ENCODE measurements around the gene MCF2L2. TPM values are rescaled to one million over a fixed set of nuclear protein-coding genes. Genes with fewer than 3 reads are reported as not detected.

Gene MCF2L2
- polyA plus RNA-seq, 3 donors from 2014 or later, result 0.06 to 0.21 TPM; not detected in 1

DNA sequence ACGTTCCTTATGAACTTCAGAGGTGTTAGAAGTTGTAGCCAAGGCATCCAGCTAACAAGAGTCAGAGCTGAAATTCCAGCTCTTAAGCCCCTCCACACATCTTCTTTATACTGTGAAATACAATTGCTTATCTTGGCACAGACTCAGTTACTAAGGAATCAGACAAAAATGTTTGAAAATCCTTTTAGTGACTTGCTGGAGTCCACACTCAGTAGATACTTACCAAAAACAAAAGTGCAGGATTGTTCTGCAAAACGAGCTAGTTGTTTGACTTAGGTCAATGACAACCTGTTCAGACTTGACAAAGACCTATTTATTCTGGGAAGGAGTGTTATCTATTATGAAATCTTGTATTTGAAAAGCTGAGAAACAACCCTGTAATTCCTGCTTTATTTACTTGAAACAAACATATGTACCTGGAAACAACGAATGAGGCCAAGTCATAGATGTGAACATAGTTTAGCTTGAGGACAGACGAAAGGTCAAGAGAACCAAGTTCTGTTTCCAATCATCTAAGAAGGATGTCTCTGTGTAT is 136.9 kb downstream of the MCF2L2 start:
- Mint-ChIP-seq H3K9me3 (no peaks in the 10 kb centered on the region), H3K27ac (no peak overlapping the region), H3K36me3 (peaks cover 0 to 3% (median 0%) of the 10 kb centered on the region in 3 donors), H3K4me3 (no peak overlapping the region), H3K4me1 (peaks cover 1 to 7% of the 10 kb centered on the region in 2 donors), H3K27me3 (ENCODE audit: low read depth in 3 of 3) (no peaks in the 10 kb centered on the region)
- DNase-seq, result no peak

DNA sequence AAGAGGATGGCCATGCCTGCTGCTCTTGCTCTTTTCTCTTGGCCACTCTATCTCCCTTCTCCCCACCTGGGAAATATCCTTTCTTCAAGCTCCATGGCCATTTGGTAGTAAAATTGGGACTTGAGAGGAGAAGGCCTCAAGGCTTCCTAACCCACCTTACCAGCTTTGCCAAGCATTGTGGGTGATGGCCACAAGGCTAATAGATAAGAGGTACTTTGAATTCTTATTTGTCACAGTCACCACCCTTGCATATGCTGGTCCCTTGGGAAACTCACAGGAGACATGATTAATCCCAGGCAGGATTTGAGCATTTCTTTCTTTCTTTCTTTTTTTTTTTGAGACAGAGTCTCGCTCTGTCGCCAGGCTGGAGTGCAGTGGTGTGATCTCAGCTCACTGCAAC is 138.2 kb downstream of the MCF2L2 start:
- H3K27ac Mint-ChIP-seq, result no peak overlapping the region

GRCh38 chr3:183288117-183288516 is 140.3 kb downstream of the MCF2L2 start:
- peak overlapping the region in 1 of 6 donors; percentile 97 for H3K27ac Mint-ChIP-seq
- H3K36me3 Mint-ChIP-seq, result no peaks in the 10 kb centered on the region
- no peaks in the 10 kb centered on the region for H3K9me3 Mint-ChIP-seq
- peaks cover 23 to 26% of the 10 kb centered on the region in 2 donors for H3K4me1 Mint-ChIP-seq
- H3K27me3 Mint-ChIP-seq (ENCODE audit: low read depth in 3 of 3), result peaks cover 0 to 4% (median 0%) of the 10 kb centered on the region in 3 donors
- H3K4me3 Mint-ChIP-seq, result no peak overlapping the region
- no peak for DNase-seq

More for the DNA sequence above, 138.2 kb downstream of the MCF2L2 start:
- peaks cover 0 to 4% (median 0%) of the 10 kb centered on the region in 3 donors for H3K27me3 Mint-ChIP-seq (ENCODE audit: low read depth in 3 of 3)
- DNase-seq, result no peak
- H3K4me3 Mint-ChIP-seq, result no peak overlapping the region
- peaks cover 15 to 21% of the 10 kb centered on the region in 2 donors for H3K4me1 Mint-ChIP-seq
- no peaks in the 10 kb centered on the region for H3K9me3 Mint-ChIP-seq
- peaks cover 0 to 3% (median 0%) of the 10 kb centered on the region in 3 donors for H3K36me3 Mint-ChIP-seq

GRCh38 chr3:183287301-183287971 is 141.0 kb downstream of the MCF2L2 start:
- DNase-seq, result no peak
- Mint-ChIP-seq H3K4me1 (peaks cover 23 to 26% of the 10 kb centered on the region in 2 donors), H3K27ac (peak overlapping the region; percentile 95 to 98 (median 97)), H3K36me3 (no peaks in the 10 kb centered on the region), H3K4me3 (peak overlapping the region in 1 of 5 donors; percentile 53), H3K9me3 (no peaks in the 10 kb centered on the region), H3K27me3 (ENCODE audit: low read depth in 3 of 3) (peaks cover 0 to 5% (median 0%) of the 10 kb centered on the region in 3 donors)

DNA sequence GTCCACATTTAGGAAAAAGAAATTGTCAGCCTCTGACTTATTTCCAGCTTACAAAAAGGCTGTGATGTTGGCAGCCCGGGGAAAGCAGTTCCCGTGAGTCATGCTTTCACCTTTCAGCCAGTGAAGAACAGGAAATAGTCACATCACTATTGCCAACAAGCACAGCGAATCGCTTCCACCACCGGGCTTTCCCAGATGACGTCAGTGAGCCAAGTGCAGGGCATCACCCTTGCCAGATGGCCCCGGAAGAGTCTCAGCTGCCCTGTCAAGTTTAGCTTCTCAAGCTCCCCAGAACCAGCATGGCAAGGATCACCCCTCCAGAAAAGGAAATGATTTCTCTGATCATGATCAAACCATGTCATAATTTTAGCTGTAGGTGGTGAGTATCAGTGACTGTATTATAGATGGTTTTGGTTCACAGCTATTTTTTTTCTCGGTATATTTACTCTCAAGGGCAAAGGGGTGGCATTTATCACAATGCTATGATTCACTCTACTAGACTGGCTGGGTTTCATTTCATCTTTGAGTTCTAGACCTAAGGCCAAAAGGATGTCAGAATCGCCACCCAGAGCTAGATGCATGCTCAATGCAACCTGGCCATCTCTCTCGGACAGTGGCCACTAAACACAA is 142.5 kb downstream of the MCF2L2 start:
- H3K36me3 Mint-ChIP-seq, result no peaks in the 10 kb centered on the region
- H3K27ac Mint-ChIP-seq, result peak overlapping the region; percentile 95 to 98 (median 97)
- DNase-seq, result peak; percentile 87 to 91 (median 89)
- no peaks in the 10 kb centered on the region for H3K9me3 Mint-ChIP-seq
- peaks cover 23 to 26% of the 10 kb centered on the region in 2 donors for H3K4me1 Mint-ChIP-seq
- H3K27me3 Mint-ChIP-seq (ENCODE audit: low read depth in 3 of 3), result peaks cover 1 to 5% (median 2%) of the 10 kb centered on the region in 3 donors
- H3K4me3 Mint-ChIP-seq, result peak overlapping the region; percentile 57 to 79 (median 74)

DNA sequence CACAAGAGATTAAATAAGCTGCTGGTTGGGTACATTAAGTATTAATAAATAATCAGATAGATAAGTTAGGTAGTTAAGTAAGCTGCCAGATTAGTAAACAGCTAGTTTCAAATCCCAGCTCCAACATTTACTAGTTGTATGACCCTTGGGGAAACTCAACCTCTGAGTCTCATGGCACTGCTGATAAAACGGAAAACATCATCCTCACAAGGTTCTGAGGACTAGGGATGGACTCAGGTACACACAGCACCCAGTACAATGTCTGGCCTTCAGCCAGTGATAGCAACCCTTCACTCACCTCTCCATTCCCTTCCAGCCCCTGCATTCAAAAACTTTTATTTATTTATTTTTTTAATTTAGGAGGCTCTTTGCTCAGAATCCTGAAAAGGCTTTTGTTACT is 143.1 kb downstream of the MCF2L2 start:
- H3K27me3 Mint-ChIP-seq (ENCODE audit: low read depth in 3 of 3), result peaks cover 2 to 5% (median 3%) of the 10 kb centered on the region in 3 donors
- H3K36me3 Mint-ChIP-seq, result no peaks in the 10 kb centered on the region
- H3K9me3 Mint-ChIP-seq, result no peaks in the 10 kb centered on the region
- peak overlapping the region; percentile 95 to 98 (median 97) for H3K27ac Mint-ChIP-seq
- H3K4me3 Mint-ChIP-seq, result peak overlapping the region; percentile 57 to 79 (median 74)
- H3K4me1 Mint-ChIP-seq, result peaks cover 23 to 26% of the 10 kb centered on the region in 2 donors
- DNase-seq, result no peak

- Mint-ChIP-seq H3K27ac (peak overlapping the region; percentile 95 to 98 (median 97)), H3K4me1 (peaks cover 23 to 26% of the 10 kb centered on the region in 2 donors), H3K4me3 (peak overlapping the region in 1 of 5 donors; percentile 79), H3K36me3 (no peaks in the 10 kb centered on the region), H3K27me3 (ENCODE audit: low read depth in 3 of 3) (peaks cover 2 to 5% (median 3%) of the 10 kb centered on the region in 3 donors), H3K9me3 (no peaks in the 10 kb centered on the region)
- DNase-seq, result no peak
Observed at GRCh38 chr3:183284570-183284969, 143.8 kb downstream of the MCF2L2 start.

- no peaks in the 10 kb centered on the region for H3K9me3 Mint-ChIP-seq
- peaks cover 23 to 26% of the 10 kb centered on the region in 2 donors for H3K4me1 Mint-ChIP-seq
- H3K27me3 Mint-ChIP-seq (ENCODE audit: low read depth in 3 of 3), result peaks cover 2 to 6% (median 3%) of the 10 kb centered on the region in 3 donors
- no peaks in the 10 kb centered on the region for H3K36me3 Mint-ChIP-seq
- DNase-seq, result no peak
- peak overlapping the region in 1 of 5 donors; percentile 29 for H3K4me3 Mint-ChIP-seq
- H3K27ac Mint-ChIP-seq, result peak overlapping the region; percentile 8 to 98 (median 75)
Observed at GRCh38 chr3:183283886-183284285, 144.5 kb downstream of the MCF2L2 start.

GRCh38 chr3:183281126-183281797 is 147.2 kb downstream of the MCF2L2 start:
- DNase-seq, result no peak
- H3K9me3 Mint-ChIP-seq, result no peaks in the 10 kb centered on the region
- H3K27ac Mint-ChIP-seq, result no peak overlapping the region
- peaks cover 2 to 8% (median 3%) of the 10 kb centered on the region in 3 donors for H3K27me3 Mint-ChIP-seq (ENCODE audit: low read depth in 3 of 3)
- H3K4me1 Mint-ChIP-seq, result peaks cover 16 to 18% of the 10 kb centered on the region in 2 donors
- no peaks in the 10 kb centered on the region for H3K36me3 Mint-ChIP-seq
- H3K4me3 Mint-ChIP-seq, result no peak overlapping the region

DNA sequence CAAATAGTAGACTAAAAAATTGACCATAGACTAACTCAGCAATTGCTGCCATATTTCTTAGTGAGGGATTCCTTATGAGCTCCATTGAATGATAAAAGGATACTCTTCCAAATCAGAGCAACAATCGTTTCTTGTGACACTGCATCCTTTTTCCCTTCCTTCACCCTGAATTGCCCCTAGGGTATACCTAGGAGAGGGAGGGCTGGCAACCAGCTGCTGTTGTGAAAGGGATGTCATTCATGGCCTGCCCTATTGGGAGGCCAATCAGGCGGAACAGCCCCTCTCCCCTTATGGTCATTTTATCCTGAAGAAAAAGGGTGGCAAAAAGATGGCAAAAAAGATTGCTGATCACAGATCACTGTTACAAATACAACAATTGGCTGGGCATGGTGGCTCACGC is 149.0 kb downstream of the MCF2L2 start:
- H3K27me3 Mint-ChIP-seq (ENCODE audit: low read depth in 3 of 3), result peaks cover 2 to 4% (median 3%) of the 10 kb centered on the region in 3 donors
- peaks cover 0 to 1% of the 10 kb centered on the region in 2 donors for H3K4me1 Mint-ChIP-seq
- H3K36me3 Mint-ChIP-seq, result no peaks in the 10 kb centered on the region
- no peak for DNase-seq
- no peak overlapping the region for H3K4me3 Mint-ChIP-seq
- H3K27ac Mint-ChIP-seq, result no peak overlapping the region
- H3K9me3 Mint-ChIP-seq, result no peaks in the 10 kb centered on the region

- Mint-ChIP-seq H3K4me1 (no peaks in the 10 kb centered on the region), H3K27ac (no peak overlapping the region), H3K27me3 (ENCODE audit: low read depth in 3 of 3) (peaks cover 2 to 7% (median 4%) of the 10 kb centered on the region in 3 donors), H3K9me3 (no peaks in the 10 kb centered on the region), H3K4me3 (no peak overlapping the region), H3K36me3 (no peaks in the 10 kb centered on the region)
- DNase-seq, result no peak
Observed at GRCh38 chr3:183278479-183279088, 149.8 kb downstream of the MCF2L2 start.

DNA sequence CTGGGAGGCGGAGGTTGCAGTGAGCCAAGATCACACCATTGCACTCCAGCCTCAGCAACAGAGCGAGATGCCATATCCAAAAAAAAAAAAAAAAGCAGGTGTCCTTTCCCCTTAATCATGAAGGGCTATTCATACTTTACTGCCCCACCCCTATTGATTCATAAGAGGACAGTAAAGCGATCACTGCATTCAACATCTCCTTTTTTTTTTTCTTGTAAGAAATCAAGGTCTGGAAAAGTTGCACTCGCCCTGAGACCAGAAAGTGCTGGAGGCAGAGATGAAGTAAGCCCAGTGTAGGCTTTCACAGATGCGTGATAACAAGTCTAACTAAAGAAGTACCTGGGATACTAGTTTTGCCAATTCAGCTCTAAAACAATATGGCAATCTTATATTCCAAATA is 151.2 kb downstream of the MCF2L2 start:
- Mint-ChIP-seq H3K27me3 (ENCODE audit: low read depth in 3 of 3) (peaks cover 2 to 7% (median 3%) of the 10 kb centered on the region in 3 donors), H3K4me3 (no peak overlapping the region), H3K27ac (no peak overlapping the region), H3K9me3 (no peaks in the 10 kb centered on the region), H3K4me1 (no peaks in the 10 kb centered on the region), H3K36me3 (no peaks in the 10 kb centered on the region)
- no peak for DNase-seq

DNA sequence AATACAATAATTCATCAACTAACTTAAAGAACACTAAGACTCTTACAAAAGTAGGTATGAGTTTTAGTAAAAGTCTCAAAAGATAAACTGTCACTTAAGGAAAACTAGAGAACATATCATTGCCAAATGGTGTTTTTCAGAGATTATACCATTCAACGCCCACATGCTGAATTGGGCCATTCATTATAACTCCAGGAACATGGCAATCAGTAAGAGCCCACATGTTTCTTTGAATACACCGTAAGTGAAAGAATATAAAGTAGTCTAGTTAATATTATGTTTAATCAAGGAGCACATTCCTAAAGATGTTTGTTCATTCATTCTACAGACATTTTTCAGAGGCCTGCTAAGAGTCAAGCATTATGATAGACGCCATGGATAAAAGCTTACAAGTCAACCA is 152.5 kb downstream of the MCF2L2 start:
- no peaks in the 10 kb centered on the region for H3K4me1 Mint-ChIP-seq
- H3K27me3 Mint-ChIP-seq (ENCODE audit: low read depth in 3 of 3), result peaks cover under 1 to 4% (median 3%) of the 10 kb centered on the region in 3 donors
- H3K9me3 Mint-ChIP-seq, result no peaks in the 10 kb centered on the region
- H3K36me3 Mint-ChIP-seq, result no peaks in the 10 kb centered on the region
- H3K27ac Mint-ChIP-seq, result no peak overlapping the region
- no peak for DNase-seq
- H3K4me3 Mint-ChIP-seq, result no peak overlapping the region
